Psoas muscle (tissue), 8 donors: ENCODE results near the gene CSNK2B. TPM values are rescaled to one million over a fixed set of nuclear protein-coding genes. Genes with fewer than 3 reads are reported as not detected.

ENCODE experiments used
- ATAC-seq, 4 donors: fragments of 200-7000 bp; cut with Tn5 transposase; one replicate each; pipeline ENCODE4 v1.9.1; 2020; ENCODE audit warnings: moderate library complexity in 3 of 4, mild to moderate bottlenecking in 2 of 4
- DNase-seq, 2 donors: peaks; one replicate each; pipeline ENCODE4 v3.0.0-alpha.2; 2020
- H3K27ac ChIP-seq: fragments of 200-600 bp; one replicate; pipeline ENCODE4 v1.8.0; 2022
- H3K27me3 ChIP-seq, 3 donors: fragments of 200-600 bp in 1 of 3; one replicate each; pipeline versions ENCODE4 v1.6.1 to v1.8.0; 2013 to 2022; ENCODE audit warnings: low read length in 2 of 3, mild to moderate bottlenecking in 2 of 3, moderate library complexity in 1 of 3; ENCODE audit not compliant: insufficient read depth in 3 of 3
- H3K36me3 ChIP-seq, 2 donors: fragments of 200-600 bp in 1 of 2; one replicate each; pipeline versions ENCODE4 v1.6.1 to v1.8.0; 2013 to 2022; ENCODE audit warnings: low read depth in 1 of 2, mild to moderate bottlenecking in 1 of 2, moderate library complexity in 1 of 2; ENCODE audit not compliant: insufficient read depth in 1 of 2
- H3K4me1 ChIP-seq: fragments of 200-600 bp; one replicate; pipeline ENCODE4 v1.8.0; 2022
- H3K4me3 ChIP-seq: fragments of 200-600 bp; one replicate; pipeline ENCODE4 v1.8.0; 2022; ENCODE audit warnings: mild to moderate bottlenecking
- H3K9me3 ChIP-seq: fragments of 200-600 bp; one replicate; pipeline ENCODE4 v1.8.0; 2022
- WGBS, 3 donors: extraction: QIAGEN DNeasy Blood & Tissue Kit; methylation state at CpG; one replicate each; pipeline versions ENCODE4 v1.1.6 to v1.1.7; 2013; 5-methylcytosine and 5-hydroxymethylcytosine counted together
- intact Hi-C, 2 donors: fragments of 100-400 bp; cut with DNase I; formaldehyde crosslinking; loops; one replicate each; pipeline versions ENCODE4 v1.11.0 to v1.14.2; 2022
- polyA plus RNA-seq, 3 donors: library from polyadenylated mRNA; stranded (reverse); fragments of 200-250 nt; gene quantifications; one replicate each; pipeline ENCODE4 v1.2.3, GENCODE V29; 2013
- total RNA-seq, 4 donors: library from RNA; stranded (reverse); fragmentation: NEBNext Ultra II Directional in 2 of 4; extraction: Animal tissue kit (Norgen Biotek cat#: 25700) in 2 of 4; gene quantifications; one replicate each; pipeline versions ENCODE4 v1.2.1 to v1.2.4, GENCODE V29; 2021 to 2023
- TF ChIP-seq, protein P1 (sequence below): fragments of 200-600 bp; IDR thresholded peaks from one replicate; pipeline ENCODE4 v1.8.0; 2022; ENCODE audit warnings: antibody characterized with exemption
- donor health status: healthy with polysubstance abuse.
- donor health status: DM: no; HTN: no; CAD: no; lungs with moderate emphysema.
- donor health status: Bipolar disorder and iron deficiency.
- donor health status: healthy.
- donor health status: DM: yes; HTN: yes; CAD: no.
- donor health status: DM: no; HTN: no; CAD: no.
- donor health status: DM: no; HTN: no; CAD: no.
- donor health status: DM: yes; HTN: yes; CAD: no.

The CSNK2B gene
- total and polyA plus RNA-seq, 7 donors: 102 to 208 (median 129) TPM

DNA sequence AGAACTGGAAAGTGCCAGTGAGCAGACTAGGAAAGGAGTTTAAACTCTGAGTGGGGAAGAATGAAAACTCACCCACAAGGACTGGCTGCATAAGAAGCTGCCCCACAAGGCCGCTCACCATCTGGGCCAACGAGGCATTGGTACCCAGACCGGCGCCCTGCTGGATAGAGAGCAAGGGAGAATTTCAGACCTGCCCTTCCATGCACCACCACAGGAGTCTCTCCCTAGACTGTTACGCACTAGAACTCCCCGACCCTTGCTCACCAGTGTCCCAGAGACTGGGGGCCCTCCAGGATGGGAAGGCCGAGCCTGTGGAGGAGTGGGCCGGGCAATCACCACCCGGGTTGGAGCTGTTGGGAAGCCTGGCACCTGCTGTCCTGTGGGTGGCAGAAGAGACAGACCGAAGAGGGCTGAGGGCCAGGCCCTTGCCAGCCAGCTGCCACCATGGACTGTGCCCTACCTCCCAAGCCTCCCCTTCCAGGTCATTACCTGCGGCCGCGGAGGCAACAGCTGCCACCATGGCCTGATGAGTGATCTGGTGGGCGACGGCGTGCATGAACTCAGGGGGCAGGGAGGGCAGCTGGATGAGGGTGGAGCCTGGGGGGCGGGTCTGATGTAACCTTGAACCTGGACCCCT, 21.9 kb upstream of the CSNK2B start:
- H3K4me1 ChIP-seq: no peaks in the 10 kb centered on the region
- TF ChIP-seq, protein P1, sequence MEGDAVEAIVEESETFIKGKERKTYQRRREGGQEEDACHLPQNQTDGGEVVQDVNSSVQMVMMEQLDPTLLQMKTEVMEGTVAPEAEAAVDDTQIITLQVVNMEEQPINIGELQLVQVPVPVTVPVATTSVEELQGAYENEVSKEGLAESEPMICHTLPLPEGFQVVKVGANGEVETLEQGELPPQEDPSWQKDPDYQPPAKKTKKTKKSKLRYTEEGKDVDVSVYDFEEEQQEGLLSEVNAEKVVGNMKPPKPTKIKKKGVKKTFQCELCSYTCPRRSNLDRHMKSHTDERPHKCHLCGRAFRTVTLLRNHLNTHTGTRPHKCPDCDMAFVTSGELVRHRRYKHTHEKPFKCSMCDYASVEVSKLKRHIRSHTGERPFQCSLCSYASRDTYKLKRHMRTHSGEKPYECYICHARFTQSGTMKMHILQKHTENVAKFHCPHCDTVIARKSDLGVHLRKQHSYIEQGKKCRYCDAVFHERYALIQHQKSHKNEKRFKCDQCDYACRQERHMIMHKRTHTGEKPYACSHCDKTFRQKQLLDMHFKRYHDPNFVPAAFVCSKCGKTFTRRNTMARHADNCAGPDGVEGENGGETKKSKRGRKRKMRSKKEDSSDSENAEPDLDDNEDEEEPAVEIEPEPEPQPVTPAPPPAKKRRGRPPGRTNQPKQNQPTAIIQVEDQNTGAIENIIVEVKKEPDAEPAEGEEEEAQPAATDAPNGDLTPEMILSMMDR: no peak
- ATAC-seq (peak in 2 of 4 donors; percentile 14 to 31), DNase-seq (no peak)
- intact Hi-C loops: no loop called here
- 80 to 83% (median 83%) methylated on average over 17 of the region's 17 CpGs for WGBS, 3 donors
- peaks cover 35 to 100% of the 10 kb centered on the region in 2 donors for H3K36me3 ChIP-seq
- no peak overlapping the region for H3K27ac ChIP-seq
- no peak overlapping the region for H3K4me3 ChIP-seq
- no peaks in the 10 kb centered on the region for H3K9me3 ChIP-seq
- H3K27me3 ChIP-seq: no peaks in the 10 kb centered on the region

DNA sequence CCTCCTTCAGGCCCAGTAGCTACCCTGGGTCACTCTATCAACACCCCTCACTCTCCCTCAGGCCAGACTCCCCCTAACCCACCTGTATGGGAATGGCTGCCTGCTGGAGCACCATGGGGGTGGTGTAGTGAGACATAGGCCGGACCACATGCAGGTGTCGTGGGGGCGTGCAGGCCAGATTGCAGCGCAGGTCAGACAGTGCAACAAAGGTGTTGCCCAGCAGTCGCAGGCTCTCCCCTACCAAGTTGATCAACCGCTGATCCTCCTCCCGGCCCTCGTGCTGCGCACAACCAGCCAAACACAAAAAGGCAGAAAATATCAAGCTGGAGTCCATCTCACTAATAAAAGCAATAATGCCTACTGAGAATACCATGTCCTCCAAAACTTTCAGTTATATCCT, 20.6 kb upstream of the CSNK2B start:
- Histone ChIP-seq H3K4me1 (no peaks in the 10 kb centered on the region), H3K27me3 (no peaks in the 10 kb centered on the region), H3K27ac (no peak overlapping the region), H3K36me3 (peaks cover 30 to 100% of the 10 kb centered on the region in 2 donors), H3K4me3 (no peak overlapping the region), H3K9me3 (no peaks in the 10 kb centered on the region)
- intact Hi-C loops: no loop called here
- TF ChIP-seq, protein P1: no peak
- ATAC-seq (no peak), DNase-seq (no peak)
- 92 to 96% (median 95%) methylated on average over 9 of the region's 9 CpGs for whole genome bisulfite sequencing, 3 donors

DNA sequence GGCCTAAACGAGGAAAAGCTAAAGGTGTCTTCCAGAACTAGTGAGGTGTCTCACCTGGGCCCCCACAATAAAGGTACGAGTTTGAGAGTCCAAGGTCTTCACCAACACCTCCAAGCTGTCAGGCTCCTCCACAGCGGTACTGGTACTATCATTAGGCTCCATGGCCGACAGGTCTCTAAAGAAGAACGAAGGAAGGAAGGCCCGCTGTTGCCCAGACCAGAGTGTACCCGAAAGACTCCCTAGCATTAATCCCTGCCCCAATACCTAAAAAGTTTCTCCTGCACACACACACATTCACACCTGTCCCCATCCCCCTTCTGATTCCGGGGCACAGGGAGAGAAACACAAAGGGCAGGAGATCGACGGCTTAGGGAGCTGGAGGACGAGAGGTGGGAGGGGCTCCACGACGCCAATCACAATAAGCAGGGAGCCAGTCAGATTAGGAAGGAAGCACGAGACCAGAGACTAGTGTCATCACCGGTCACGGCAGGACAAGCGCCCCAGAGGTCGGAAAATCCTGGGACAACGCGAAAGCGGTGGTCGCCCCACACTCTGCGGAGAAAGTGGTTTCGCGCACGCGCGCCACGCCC, 14.2 kb upstream of the CSNK2B start:
- WGBS, 3 donors: 1 to 2% (median 2%) methylated on average over 28 to 29 of the region's 29 CpGs
- TF ChIP-seq, protein P1: no peak
- H3K27ac ChIP-seq: peak overlapping the region; percentile 98
- H3K36me3 ChIP-seq: peaks cover 11 to 59% of the 10 kb centered on the region in 2 donors
- peaks cover 15% of the 10 kb centered on the region for H3K4me1 ChIP-seq
- H3K4me3 ChIP-seq: peak overlapping the region; percentile 72
- no peaks in the 10 kb centered on the region for H3K27me3 ChIP-seq
- intact Hi-C loops: loop anchor here (2.0 kb wide), 2 partner anchors 29 to 31 kb away; partner anchors contain the start of gene PRRC2A (in 1 of the 2)
- H3K9me3 ChIP-seq: no peaks in the 10 kb centered on the region
- DNase-seq (peak in 1 of 2 donors; percentile 88), ATAC-seq (peak; percentile 68 to 80 (median 70))

DNA sequence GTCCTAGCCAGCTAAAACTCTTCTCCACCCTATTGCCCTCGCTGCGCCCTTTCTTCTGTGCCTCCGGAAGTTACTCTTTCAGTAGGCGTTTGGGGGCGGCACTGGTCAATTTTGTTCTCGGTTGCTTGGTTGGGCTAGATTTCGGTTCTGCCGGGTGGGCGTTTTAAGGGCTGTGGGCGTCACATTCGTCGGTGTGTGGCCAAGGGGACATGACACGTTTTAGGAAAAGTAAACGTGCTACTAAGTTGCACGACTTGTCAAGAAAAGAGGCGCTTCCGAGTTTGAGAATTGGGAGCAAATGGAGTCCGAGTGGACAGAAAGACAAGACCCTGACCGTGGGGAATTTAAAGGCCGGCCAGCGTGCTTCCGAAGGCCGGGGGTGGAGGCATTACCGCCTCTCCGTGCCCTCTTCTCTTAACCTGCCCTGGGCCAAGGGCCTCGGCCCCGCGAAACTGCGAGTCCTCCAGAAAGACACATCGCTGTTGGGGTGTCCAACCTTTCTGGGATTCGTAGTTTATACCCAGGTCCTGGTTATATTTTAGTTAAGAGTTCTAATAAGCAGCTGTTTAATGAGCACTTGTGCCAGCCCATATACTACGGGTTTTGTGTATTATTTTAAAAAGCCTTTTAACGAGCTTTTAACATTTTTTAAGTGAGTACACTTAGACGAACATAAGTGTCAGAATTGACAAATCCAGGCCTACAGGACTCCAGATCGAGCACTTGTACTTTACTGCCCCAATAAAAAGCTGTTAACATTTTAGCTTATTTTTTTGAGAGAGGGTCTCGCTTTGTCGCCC, 12.8 kb upstream of the CSNK2B start:
- peaks cover 5 to 53% of the 10 kb centered on the region in 2 donors for H3K36me3 ChIP-seq
- intact Hi-C loops: loop anchor here in 1 of 2 donors (2.0 kb wide), 1 partner anchor 32 kb away; the partner anchor contains the start of gene PRRC2A
- peak overlapping the region; percentile 98 for H3K27ac ChIP-seq
- ATAC-seq: peak; percentile 76 to 83 (median 79)
- WGBS, 3 donors: 6 to 8% (median 7%) methylated on average over 37 of the region's 37 CpGs
- H3K4me1 ChIP-seq: peaks cover 21% of the 10 kb centered on the region
- DNase-seq: peak; percentile 85 to 91
- H3K9me3 ChIP-seq: no peaks in the 10 kb centered on the region
- no peaks in the 10 kb centered on the region for H3K27me3 ChIP-seq
- TF ChIP-seq, protein P1: no peak
- H3K4me3 ChIP-seq: peak overlapping the region; percentile 72
